ENCODE data around the gene ADAR. TPM values are rescaled to one million over a fixed set of nuclear protein-coding genes. Genes with fewer than 3 reads are reported as not detected.

The ADAR gene
- total RNA-seq, 4 donors from 2014 or later = 89.1 to 168 (median 114) TPM

GRCh38 chr1:154574716-154575115, 33.3 kb downstream of the ADAR start:
- intact Hi-C loops (cut with DNase I) = no loop called here
- H3K27ac ChIP-seq = no peak overlapping the region
- H3K9me3 ChIP-seq = no peaks in the 10 kb centered on the region
- DNase-seq = no peak
- TF ChIP-seq POLR2A (IDR thresholded peaks at IDR 0.05) (no peak), CTCF (IDR thresholded peaks at IDR 0.05) (no peak)
- peaks cover 0 to 7% of the 10 kb centered on the region in 2 donors for H3K36me3 ChIP-seq
- H3K27me3 ChIP-seq = no peaks in the 10 kb centered on the region
- WGBS, 2 donors = 17 to 21% methylated on average over 7 of the region's 7 CpGs
- H3K4me1 ChIP-seq = no peaks in the 10 kb centered on the region
- H3K4me3 ChIP-seq (replicated peaks in 1 of 3) = no peak overlapping the region

- intact Hi-C loops (cut with DNase I) = no loop called here
- H3K4me1 ChIP-seq = peaks cover 0 to 1% of the 10 kb centered on the region in 2 donors
- H3K4me3 ChIP-seq (replicated peaks in 1 of 3) = no peak overlapping the region
- no peaks in the 10 kb centered on the region for H3K27me3 ChIP-seq
- DNase-seq = no peak
- no peaks in the 10 kb centered on the region for H3K36me3 ChIP-seq
- H3K27ac ChIP-seq = no peak overlapping the region
- H3K9me3 ChIP-seq = no peaks in the 10 kb centered on the region
- WGBS, 2 donors = 53 to 60% methylated on average over 3 of the region's 3 CpGs
- TF ChIP-seq CTCF (IDR thresholded peaks at IDR 0.05) (no peak), POLR2A (IDR thresholded peaks at IDR 0.05) (no peak)
These were observed 34.8 kb downstream of the ADAR start for GRCh38 chr1:154573168-154573510.

- peaks cover 0 to 6% of the 10 kb centered on the region in 2 donors for H3K4me1 ChIP-seq
- intact Hi-C loops (cut with DNase I) = no loop called here
- H3K27me3 ChIP-seq = no peaks in the 10 kb centered on the region
- H3K9me3 ChIP-seq = no peaks in the 10 kb centered on the region
- H3K36me3 ChIP-seq = no peaks in the 10 kb centered on the region
- no peak overlapping the region for H3K27ac ChIP-seq
- no peak for TF ChIP-seq POLR2A (IDR thresholded peaks at IDR 0.05)
- no peak for TF ChIP-seq CTCF (IDR thresholded peaks at IDR 0.05)
- DNase-seq = no peak
- 47 to 71% methylated on average over 7 to 10 of the region's 10 CpGs for WGBS, 2 donors
- no peak overlapping the region for H3K4me3 ChIP-seq (replicated peaks in 1 of 3)
These were observed 35.4 kb downstream of the ADAR start for GRCh38 chr1:154572468-154573167.

- intact Hi-C loops (cut with DNase I) = no loop called here
- no peak for DNase-seq
- Histone ChIP-seq H3K27ac (no peak overlapping the region), H3K4me3 (replicated peaks in 1 of 3) (no peak overlapping the region), H3K36me3 (no peaks in the 10 kb centered on the region), H3K9me3 (no peaks in the 10 kb centered on the region), H3K27me3 (no peaks in the 10 kb centered on the region), H3K4me1 (peaks cover 0 to 10% of the 10 kb centered on the region in 2 donors)
- 95% methylated on average over 29 of the region's 29 CpGs for WGBS, 2 donors
- TF ChIP-seq CTCF (IDR thresholded peaks at IDR 0.05) = no peak
- no peak for TF ChIP-seq POLR2A (IDR thresholded peaks at IDR 0.05)
These were observed 36.1 kb downstream of the ADAR start for GRCh38 chr1:154571964-154572288.

- no peak for TF ChIP-seq CTCF (IDR thresholded peaks at IDR 0.05)
- intact Hi-C loops (cut with DNase I) = no loop called here
- no peak for DNase-seq
- H3K4me3 ChIP-seq (replicated peaks in 1 of 3) = no peak overlapping the region
- no peaks in the 10 kb centered on the region for H3K9me3 ChIP-seq
- H3K27me3 ChIP-seq = no peaks in the 10 kb centered on the region
- H3K36me3 ChIP-seq = no peaks in the 10 kb centered on the region
- no peak overlapping the region for H3K27ac ChIP-seq
- WGBS, 2 donors = 95 to 96% methylated on average over 59 of the region's 59 CpGs
- peaks cover 0 to 10% of the 10 kb centered on the region in 2 donors for H3K4me1 ChIP-seq
These were observed 36.6 kb downstream of the ADAR start for GRCh38 chr1:154571244-154571963.
